ENCODE measurements around the gene HOXA4.
A peak's percentile ranks its signal among the peaks of the same experiment; 100 is the strongest.

HOXA4 gene

DNA sequence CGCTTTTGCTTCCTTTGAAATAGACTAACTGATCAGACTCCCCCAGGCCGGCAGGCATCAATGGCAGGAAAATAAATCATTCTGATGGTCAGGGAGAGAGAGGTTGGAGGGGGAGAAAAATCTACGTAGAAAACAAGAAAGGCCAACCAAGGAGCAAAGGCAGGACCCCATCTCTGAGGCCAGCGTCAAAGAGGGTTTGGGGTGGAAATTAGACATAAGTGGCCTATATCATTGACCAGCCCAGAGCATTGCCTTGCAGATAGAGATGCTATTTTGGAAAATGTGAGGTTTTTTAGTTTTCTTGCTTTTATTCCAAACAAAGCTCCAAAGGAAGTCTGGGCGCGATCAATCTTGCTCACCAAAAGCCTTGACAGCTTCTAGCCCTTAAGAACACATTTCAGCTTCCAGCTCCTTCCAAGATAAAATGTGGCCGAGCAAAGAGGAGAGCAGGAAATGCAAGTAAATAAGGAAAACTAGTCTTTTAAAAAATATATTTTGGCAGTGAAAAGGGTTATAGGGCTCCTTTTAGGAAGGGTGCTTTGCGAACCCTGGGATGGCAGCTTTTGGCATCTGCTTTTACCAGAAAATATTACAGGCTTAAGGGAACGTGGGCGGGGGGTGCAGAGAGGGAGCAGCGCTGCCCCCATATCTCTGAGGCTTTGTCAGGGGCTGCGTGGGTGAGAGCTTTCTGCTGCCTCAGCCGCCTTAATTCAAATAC, 26.1 kb downstream of the HOXA4 start:
- DNase-seq (ENCODE audit: low read depth): no peak

DNA sequence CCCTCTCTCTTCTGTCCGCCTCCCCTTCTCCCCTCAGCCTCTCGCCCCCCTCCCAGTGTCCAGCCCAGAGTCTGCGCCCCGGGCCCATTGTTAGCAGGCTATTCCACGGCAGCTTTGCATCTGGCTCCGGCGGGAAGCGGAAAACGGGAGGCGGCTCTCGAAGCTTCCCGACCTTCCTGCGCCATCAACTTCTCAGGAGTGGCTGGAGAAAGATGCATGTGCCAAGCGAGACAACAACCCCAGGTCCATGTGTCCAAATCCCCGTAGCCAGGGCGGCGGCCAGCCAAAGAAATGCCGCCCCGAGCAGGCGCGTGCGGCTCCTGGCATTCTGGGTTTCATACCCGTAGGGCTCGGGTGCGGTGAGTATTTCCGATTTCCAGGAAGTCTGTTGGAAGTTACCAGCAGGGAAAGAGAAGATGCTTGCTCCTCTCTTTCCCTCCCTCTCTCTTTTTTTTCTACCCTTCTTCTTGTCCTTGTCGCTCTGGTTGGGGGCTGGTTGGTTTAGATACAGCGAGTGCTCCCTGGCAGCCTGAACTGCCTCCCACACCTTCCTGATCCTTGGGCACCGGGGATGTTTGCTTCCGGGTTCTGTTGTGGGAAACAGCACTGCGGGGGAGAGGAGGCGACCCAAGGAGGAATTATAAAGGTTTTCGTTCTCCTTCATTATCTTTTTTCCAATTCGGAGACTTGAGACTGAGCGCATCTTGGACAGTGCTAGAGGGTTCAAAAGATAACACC, 26.9 kb downstream of the HOXA4 start:
- no peak for DNase-seq (ENCODE audit: low read depth)

- DNase-seq (ENCODE audit: low read depth): no peak
These were observed 27.7 kb downstream of the HOXA4 start, which contains the start of gene HOXA2 for GRCh38 chr7:27102581-27103442. Gene HOXA2 (minus strand): TSS chr7:27102683. CDS start chr7:27102500, 183 bp downstream.

- DNase-seq (ENCODE audit: low read depth): no peak
These were observed 28.5 kb downstream of the HOXA4 start for GRCh38 chr7:27101957-27102580.

DNA sequence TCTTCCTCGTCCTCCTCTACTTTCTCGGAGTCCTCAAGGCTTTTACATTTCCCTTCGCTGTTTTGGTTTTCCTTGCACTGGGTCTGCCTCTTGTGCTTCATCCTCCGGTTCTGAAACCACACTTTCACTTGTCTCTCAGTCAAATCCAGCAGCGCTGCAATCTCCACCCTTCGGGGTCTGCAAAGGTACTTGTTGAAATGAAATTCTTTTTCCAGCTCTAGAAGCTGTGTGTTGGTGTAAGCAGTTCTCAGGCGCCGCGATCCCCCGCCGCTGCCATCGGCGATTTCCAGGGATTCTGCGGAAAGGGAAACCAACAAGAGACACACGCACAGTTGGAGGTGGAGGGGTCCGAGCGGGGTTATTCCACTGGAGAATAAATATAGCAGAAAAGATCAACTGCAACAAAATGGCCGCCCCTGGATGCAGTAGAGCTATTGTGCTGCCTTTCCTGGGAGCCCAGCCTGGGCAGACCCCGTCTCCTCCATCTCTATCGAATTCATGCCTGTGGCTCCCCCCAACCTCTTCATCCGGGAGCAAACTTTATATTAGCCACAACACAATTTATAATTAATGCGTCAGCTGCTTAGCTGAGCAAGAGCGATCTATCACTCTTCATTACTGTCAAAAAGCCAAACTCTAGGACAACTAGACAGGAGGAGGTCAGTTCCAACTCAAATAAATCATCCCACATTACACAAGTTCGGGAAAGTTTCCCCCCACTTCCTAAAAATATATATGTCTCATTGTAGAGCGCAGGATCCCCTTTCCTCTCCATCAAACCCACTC, 29.2 kb downstream of the HOXA4 start:
- no peak for DNase-seq (ENCODE audit: low read depth)

GRCh38 chr7:27100694-27101170, 29.8 kb downstream of the HOXA4 start:
- no peak for DNase-seq (ENCODE audit: low read depth)

- DNase-seq (ENCODE audit: low read depth): no peak
These were observed 30.8 kb downstream of the HOXA4 start for GRCh38 chr7:27099453-27100370.

GRCh38 chr7:27098578-27099451, 31.7 kb downstream of the HOXA4 start:
- DNase-seq (ENCODE audit: low read depth): no peak

DNA sequence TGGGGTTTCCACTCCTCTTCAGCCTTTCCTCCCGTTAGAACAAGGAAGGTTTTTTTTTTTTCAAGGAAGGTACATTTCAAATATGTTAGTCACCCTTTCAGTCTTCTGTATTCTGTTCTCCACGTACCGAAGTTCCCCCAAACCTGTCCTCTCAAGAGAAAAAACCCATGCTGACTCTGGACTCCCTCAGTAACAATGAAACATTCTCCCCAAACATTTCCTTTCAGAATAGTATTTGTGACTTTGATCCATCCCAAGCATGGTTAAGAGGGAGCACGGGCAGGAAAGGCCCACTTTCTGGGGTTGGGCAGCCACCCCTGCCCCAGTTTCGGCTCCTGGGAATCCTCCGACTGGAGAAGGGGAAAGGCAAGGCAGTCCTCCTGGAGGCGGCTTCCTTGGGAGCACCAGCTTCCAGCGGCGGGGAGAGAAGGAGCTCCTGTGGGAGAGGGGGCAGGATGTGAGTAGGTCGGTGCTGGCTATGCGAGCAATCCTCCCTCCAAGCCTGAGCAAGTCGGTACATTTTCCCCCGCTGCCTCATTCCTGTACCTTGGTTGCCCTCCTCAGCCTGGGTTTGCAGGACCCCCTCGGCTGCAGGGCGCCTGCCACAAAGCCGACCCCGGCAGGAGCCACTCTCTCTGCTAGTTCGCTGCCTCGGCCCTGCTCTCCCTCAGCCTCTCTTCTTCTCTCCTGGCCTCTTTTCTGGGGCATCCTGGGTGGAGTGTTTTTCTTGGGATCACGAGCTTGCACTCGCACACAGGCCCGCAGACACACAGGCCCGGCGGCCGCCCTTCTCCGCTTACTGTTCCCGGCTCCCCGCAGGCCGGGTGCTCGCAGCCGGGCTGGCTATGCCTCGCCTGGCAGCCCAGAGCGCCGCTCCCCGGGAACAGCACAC, 32.6 kb downstream of the HOXA4 start:
- no peak for DNase-seq (ENCODE audit: low read depth)

- no peak for DNase-seq (ENCODE audit: low read depth)
These were observed 33.6 kb downstream of the HOXA4 start for GRCh38 chr7:27096768-27097514.

GRCh38 chr7:27095897-27096767, 34.4 kb downstream of the HOXA4 start, which contains the start of gene HOXA1:
Gene HOXA1 (minus strand): TSS chr7:27096000. CDS start chr7:27095912, 88 bp downstream.
- peak; percentile 61 for DNase-seq (ENCODE audit: low read depth)

DNA sequence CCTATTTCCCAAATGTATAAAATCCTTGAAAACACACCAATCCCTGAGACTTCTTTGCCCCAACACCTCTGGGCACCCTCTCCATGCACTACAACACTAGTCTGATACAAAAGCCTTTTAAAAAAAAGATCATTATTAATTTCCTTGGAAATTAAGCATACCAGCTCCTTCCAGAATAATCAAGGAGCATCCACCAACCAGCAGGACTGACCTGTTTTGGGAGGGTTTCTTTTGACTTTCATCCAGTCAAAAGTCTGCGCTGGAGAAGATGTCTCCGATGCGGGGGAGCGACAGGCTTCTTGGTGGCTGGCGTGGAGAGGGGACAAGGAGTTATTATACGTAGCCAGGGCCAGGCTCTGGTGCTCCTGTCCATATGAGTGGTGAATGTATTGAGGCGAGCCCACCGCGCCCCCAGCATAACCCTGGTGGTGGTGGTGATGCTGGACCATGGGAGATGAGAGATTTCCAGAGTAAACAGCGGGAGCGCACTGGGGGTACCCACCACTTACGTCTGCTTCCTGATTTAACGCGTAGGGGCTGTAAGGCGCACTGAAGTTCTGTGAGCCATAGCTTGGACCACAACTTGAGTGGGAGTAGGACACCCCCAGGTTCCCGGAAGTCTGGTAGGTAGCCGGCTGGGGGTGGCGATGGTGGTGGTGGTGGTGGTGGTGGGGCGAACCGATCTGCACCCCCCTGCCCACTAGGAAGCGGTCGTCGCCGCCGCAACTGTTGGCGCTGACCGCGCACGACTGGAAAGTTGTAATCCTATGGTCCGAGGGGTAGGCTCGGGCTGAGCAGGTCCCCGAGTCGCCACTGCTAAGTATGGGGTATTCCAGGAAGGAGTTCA, 35.3 kb downstream of the HOXA4 start:
- DNase-seq (ENCODE audit: low read depth): no peak

- DNase-seq (ENCODE audit: low read depth): no peak
These were observed 36.1 kb downstream of the HOXA4 start for GRCh38 chr7:27094304-27095049.

DNA sequence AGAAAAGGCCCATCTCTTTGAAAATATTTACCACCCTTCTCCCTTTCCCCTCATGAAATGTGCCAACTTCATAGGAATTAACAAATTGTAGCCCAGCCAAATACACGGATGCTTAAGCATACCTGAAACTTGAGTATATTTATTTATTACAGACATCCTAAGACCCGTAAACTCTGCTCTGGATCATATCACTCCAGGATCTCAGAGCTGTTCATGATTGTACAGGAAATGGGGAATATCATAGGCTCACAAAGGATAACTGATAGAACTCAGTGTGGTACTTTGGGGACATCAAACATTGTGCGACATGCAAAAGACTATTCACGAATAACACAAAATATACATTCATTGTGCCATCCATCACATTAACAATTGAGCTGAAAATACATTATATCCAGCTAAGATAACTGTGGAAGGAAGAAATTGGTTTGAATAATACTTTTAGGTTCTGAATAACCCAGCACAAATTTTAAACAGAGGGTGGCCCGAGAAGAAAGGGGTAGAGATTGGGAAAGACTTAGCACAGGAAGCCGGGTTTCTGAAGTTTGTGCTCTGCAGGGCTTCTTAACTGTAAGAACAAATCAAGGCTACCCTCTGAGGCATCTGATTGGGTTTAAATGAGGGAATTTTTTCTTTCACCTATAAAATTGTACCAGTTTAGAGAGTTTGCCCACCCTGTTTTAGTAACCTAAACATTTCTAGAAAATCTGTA, 37.2 kb downstream of the HOXA4 start:
- no peak for DNase-seq (ENCODE audit: low read depth)
